K562 (cell line): Measurements from ENCODE around the gene SCARF2. TPM values are rescaled to one million over a fixed set of nuclear protein-coding genes. Genes with fewer than 3 reads are reported as not detected.

Experiments
- ATAC-seq: fragments of 200-7000 bp; cut with Tn5 transposase; 3 replicates; pipeline ENCODE4 v1.9.1; 2020; ENCODE audit warnings: moderate library complexity
- BruUV-seq: library from RNA; stranded (reverse); fragments of 400-500 nt; replicated peaks from 2 replicates; lab custom pipeline; 2021; lab: Mats Ljungman, UMichigan
- CTCF ChIA-PET: fragments of 300-600 bp; formaldehyde crosslinking; extraction: SDS; loops from one replicate; lab custom pipeline; 2021; ENCODE audit warnings: low intra/inter-chr PET ratio; lab: Yijun Ruan, JAX
- POLR2A ChIA-PET: fragments of 300-600, 350-650 bp; sonication (Branson Sonifier 250); formaldehyde crosslinking; extraction: SDS; loops from one replicate; lab custom pipeline; 2021; ENCODE audit warnings: antibody characterized with exemption, inconsistent platforms; lab: Yijun Ruan, JAX
- DNase-seq, 4 experiments: peaks; one replicate each; pipeline versions ENCODE4 v3.0.0 to v3.0.0-alpha.2; 2011 to 2018; ENCODE audit warnings: low spot score in 3 of 4, mixed read lengths in 3 of 4; ENCODE audit errors: extremely low read depth in 1 of 4
- FAIRE-seq: peaks from 2 replicates; lab custom pipeline; 2011; peaks lifted over from hg19 to GRCh38; lab: Jason Lieb, UNC
- H2AFZ ChIP-seq: 2 replicates; pipeline ENCODE4 v1.6.0; 2011; ENCODE audit warnings: low read depth, low read length, control low read depth, inconsistent platforms
- H3K27ac ChIP-seq: fragments of 200-600 bp; 3 replicates; pipeline ENCODE4 v1.8.0; 2011; ENCODE audit warnings: low read depth, mild to moderate bottlenecking, control low read depth, inconsistent platforms, low read length, moderate library complexity, mixed read lengths; ENCODE audit errors: extremely low read depth
- H3K27me3 ChIP-seq, 2 experiments: fragments of 300-600 bp in 1 of 2; 2 replicates in 1 of 2; 3 replicates in 1 of 2; pipeline versions ENCODE4 v1.6.0 to v1.8.0; 2011; ENCODE audit warnings: inconsistent platforms in 2 of 2, low read length in 2 of 2, mild to moderate bottlenecking in 1 of 2, mixed read lengths in 1 of 2, moderate library complexity in 1 of 2; ENCODE audit not compliant: control insufficient read depth in 2 of 2, insufficient read depth in 2 of 2
- H3K36me3 ChIP-seq: fragments of 300-600 bp; 3 replicates; pipeline ENCODE4 v1.8.0; 2011; ENCODE audit warnings: mild to moderate bottlenecking, low read length, inconsistent platforms; ENCODE audit not compliant: control insufficient read depth, insufficient read depth
- H3K4me1 ChIP-seq, 2 experiments: fragments of 200-600 bp in 1 of 2; replicated peaks in 1 of 2; 2 replicates in 1 of 2; 3 replicates in 1 of 2; pipeline versions ENCODE4 v1.5.1 to v1.8.0; 2011; ENCODE audit warnings: inconsistent platforms in 2 of 2, low read length in 2 of 2, mild to moderate bottlenecking in 1 of 2, mixed read lengths in 1 of 2, moderate library complexity in 1 of 2; ENCODE audit not compliant: control insufficient read depth in 2 of 2, insufficient read depth in 2 of 2
- H3K4me2 ChIP-seq: 2 replicates; pipeline ENCODE4 v1.6.1; 2011; ENCODE audit warnings: low read length, control low read depth, inconsistent platforms, mixed read lengths; ENCODE audit not compliant: insufficient read depth
- H3K4me3 ChIP-seq: fragments of 200-600 bp; sonication (generic), shearing (Covaris generic); 2 replicates; pipeline ENCODE4 v1.5.1; 2016; ENCODE audit warnings: control low read depth, inconsistent platforms
- H3K79me2 ChIP-seq: fragments of 200-600 bp; 3 replicates; pipeline ENCODE4 v1.8.0; 2011; ENCODE audit warnings: low read length, inconsistent platforms; ENCODE audit not compliant: control insufficient read depth, insufficient read depth
- H3K9ac ChIP-seq, 2 experiments: 2 replicates each; pipeline versions ENCODE4 v1.6.0 to v1.6.1; 2011; ENCODE audit warnings: low read depth in 2 of 2, low read length in 2 of 2, control low read depth in 1 of 2, inconsistent platforms in 1 of 2, mild to moderate bottlenecking in 1 of 2, mixed read lengths in 1 of 2; ENCODE audit not compliant: insufficient read depth in 1 of 2
- H3K9me1 ChIP-seq: one replicate; pipeline ENCODE4 v1.6.0; 2011; ENCODE audit warnings: inconsistent platforms, mild to moderate bottlenecking, low read length, moderate library complexity; ENCODE audit not compliant: control insufficient read depth, insufficient read depth
- H3K9me3 ChIP-seq: replicated peaks from 2 replicates; pipeline ENCODE4 v1.5.1; 2011; ENCODE audit warnings: low read depth, low read length, inconsistent platforms; ENCODE audit not compliant: control insufficient read depth, insufficient read depth
- H4K20me1 ChIP-seq: replicated peaks from 2 replicates; pipeline ENCODE4 v1.6.1; 2011; ENCODE audit warnings: low read length, inconsistent platforms, mixed read lengths; ENCODE audit not compliant: control insufficient read depth, insufficient read depth
- CBX3 ChIP-seq, 2 experiments: IDR thresholded peaks; 1 replicate in 1 of 2; 2 replicates in 1 of 2; pipeline ENCODE4 v1.6.1; 2012; ENCODE audit warnings: inconsistent platforms in 2 of 2, low read length in 2 of 2, borderline replicate concordance in 1 of 2, control low read depth in 1 of 2
- CHCHD3 ChIP-seq: fragments of 250-450 bp; sonication (Bioruptor Pico); IDR thresholded peaks from 2 replicates; pipeline ENCODE4 v2.1.2; 2022; ENCODE audit warnings: mild to moderate bottlenecking
- HNRNPK ChIP-seq: fragments of 200-400 bp; formaldehyde crosslinking; IDR thresholded peaks from one replicate; pipeline ENCODE4 v1.6.1; 2018; ENCODE audit warnings: mild to moderate bottlenecking, low read depth, low read length; ENCODE audit not compliant: poor library complexity, severe bottlenecking
- PURB ChIP-seq: sonication (generic); formaldehyde crosslinking; IDR thresholded peaks from 2 replicates; pipeline ENCODE4 v1.9.0; 2021; ENCODE audit warnings: low read depth, mild to moderate bottlenecking, missing genetic modification reagents
- TSC22D4 ChIP-seq: fragments of 450-650 bp; IDR thresholded peaks from 2 replicates; pipeline ENCODE4 v1.6.1; 2016; ENCODE audit warnings: missing genetic modification characterization, missing biosample characterization, control low read depth
- ZNF124 ChIP-seq: sonication (generic); formaldehyde crosslinking; IDR thresholded peaks from 2 replicates; pipeline ENCODE4 v1.8.1; 2022; ENCODE audit warnings: missing genetic modification reagents
- WGBS: fragments of 100-300 bp; shearing (Covaris generic); methylation state at CpG from one replicate; pipeline ENCODE4 v1.1.6; 2016; ENCODE audit warnings: low coverage, mixed read lengths; ENCODE audit not compliant: insufficient coverage; ENCODE audit errors: missing lambda C conversion rate; 5-methylcytosine and 5-hydroxymethylcytosine counted together
- in situ Hi-C: fragments of 300-500 bp; cut with MboI; formaldehyde crosslinking; loops from 4 replicates; pipeline ENCODE4 v1.15.0; 2018; ENCODE audit warnings: inconsistent platforms, mixed read lengths
- intact Hi-C: fragments of 100-400 bp; cut with micrococcal nuclease; formaldehyde crosslinking; loops from 2 replicates; pipeline ENCODE4 v1.14.2; 2022
- polyA plus RNA-seq, 8 experiments: library from polyadenylated mRNA; depleted of rRNA in 4 of 8; stranded (reverse) in 5 of 8; unstranded in 3 of 8; fragments of >200 nt; fragmentation: Nextera tagmentation in 2 of 8; fragmentation: Illumina TruSeq in 1 of 8; extraction: Ambion mirVana in 2 of 8; extraction: Trizol in 1 of 8; gene quantifications; 2 replicates each; pipeline versions ENCODE4 v1.2.1 to v1.2.3, GENCODE V29; 2011 to 2014; ENCODE audit warnings: inconsistent platforms in 1 of 8, missing spikeins in 1 of 8
- total RNA-seq, 7 experiments: library from RNA; depleted of rRNA in 6 of 7; stranded (reverse); fragments of >200 nt in 6 of 7; fragmentation: Illumina TruSeq in 2 of 7; extraction: Trizol in 2 of 7; gene quantifications; 2 replicates each; pipeline versions ENCODE4 v1.2.1 to v1.2.3, GENCODE V29; 2011 to 2021; ENCODE audit warnings: low replicate concordance in 1 of 7
- TF ChIP-seq, protein P1 (sequence below): fragments of 150-350 bp; conservative IDR thresholded peaks from 2 replicates; pipeline ENCODE4 v1.6.1; 2014; ENCODE audit warnings: low read length
- TF ChIP-seq, protein P2 (sequence below): fragments of 450-650 bp; IDR thresholded peaks from one replicate; pipeline ENCODE4 v1.6.1; 2018; ENCODE audit warnings: mild to moderate bottlenecking, moderate library complexity; ENCODE audit not compliant: partially characterized antibody

The SCARF2 gene
- total and polyA plus RNA-seq, 9 of the 15 experiments (the other 6 are each of a cell fraction or from before 2014, with no cell fraction given), result 0.06 to 0.32 (median 0.21) TPM; not detected in 5

DNA sequence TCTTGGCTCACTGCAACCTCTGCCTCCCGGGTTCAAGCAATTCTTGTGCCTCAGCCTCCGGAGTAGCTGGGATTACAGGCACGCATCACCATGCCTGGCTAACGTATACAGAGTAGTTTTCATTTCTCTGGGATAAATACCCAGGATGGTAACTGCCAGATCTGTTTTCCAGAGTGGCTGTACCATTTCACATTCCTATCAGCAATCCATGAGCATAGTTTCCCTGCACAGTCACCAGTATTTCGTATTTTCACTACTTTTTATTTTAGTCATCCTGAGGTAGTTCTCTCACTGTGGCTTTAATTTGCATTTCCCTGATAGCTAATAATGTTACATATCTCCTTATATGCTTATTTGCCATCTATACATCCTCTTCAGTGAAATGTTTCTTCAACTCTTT, 11.0 kb upstream of the SCARF2 start:
- no peak for FAIRE-seq
- Histone ChIP-seq H2AFZ (no peak overlapping the region), H3K27me3 (peaks cover 28 to 41% of the 10 kb centered on the region in 2 experiments; a peak in 4 of 5 replicates), H3K4me2 (no peak overlapping the region), H3K36me3 (no peaks in the 10 kb centered on the region), H3K4me1 (peaks cover 0 to 6% of the 10 kb centered on the region in 2 experiments; a peak in 1 of 5 replicates), H3K9ac (no peak overlapping the region), H3K9me3 (no peaks in the 10 kb centered on the region), H3K4me3 (no peak overlapping the region), H3K9me1 (no peaks in the 10 kb centered on the region), H4K20me1 (peaks cover 7% of the 10 kb centered on the region; the same call in 1 of the 2 replicates), H3K79me2 (no peaks in the 10 kb centered on the region), H3K27ac (no peak overlapping the region)
- WGBS, result 9% methylated on average over 5 of the region's 5 CpGs
- ChIA-PET POLR2A (interaction anchor here (0.8 to 3.2 kb wide), 4 partner anchors 12 to 50 kb away, joined by 3 to 22 read pairs (median 10); no protein-coding TSS in a partner anchor), CTCF (no interaction called here)
- BruUV-seq, result no TSS peak
- 0 out of 2 replicates have a peak, but pooled peaks have one; percentile 9 for TF ChIP-seq TSC22D4 (tag)
- TF ChIP-seq, protein P1, sequence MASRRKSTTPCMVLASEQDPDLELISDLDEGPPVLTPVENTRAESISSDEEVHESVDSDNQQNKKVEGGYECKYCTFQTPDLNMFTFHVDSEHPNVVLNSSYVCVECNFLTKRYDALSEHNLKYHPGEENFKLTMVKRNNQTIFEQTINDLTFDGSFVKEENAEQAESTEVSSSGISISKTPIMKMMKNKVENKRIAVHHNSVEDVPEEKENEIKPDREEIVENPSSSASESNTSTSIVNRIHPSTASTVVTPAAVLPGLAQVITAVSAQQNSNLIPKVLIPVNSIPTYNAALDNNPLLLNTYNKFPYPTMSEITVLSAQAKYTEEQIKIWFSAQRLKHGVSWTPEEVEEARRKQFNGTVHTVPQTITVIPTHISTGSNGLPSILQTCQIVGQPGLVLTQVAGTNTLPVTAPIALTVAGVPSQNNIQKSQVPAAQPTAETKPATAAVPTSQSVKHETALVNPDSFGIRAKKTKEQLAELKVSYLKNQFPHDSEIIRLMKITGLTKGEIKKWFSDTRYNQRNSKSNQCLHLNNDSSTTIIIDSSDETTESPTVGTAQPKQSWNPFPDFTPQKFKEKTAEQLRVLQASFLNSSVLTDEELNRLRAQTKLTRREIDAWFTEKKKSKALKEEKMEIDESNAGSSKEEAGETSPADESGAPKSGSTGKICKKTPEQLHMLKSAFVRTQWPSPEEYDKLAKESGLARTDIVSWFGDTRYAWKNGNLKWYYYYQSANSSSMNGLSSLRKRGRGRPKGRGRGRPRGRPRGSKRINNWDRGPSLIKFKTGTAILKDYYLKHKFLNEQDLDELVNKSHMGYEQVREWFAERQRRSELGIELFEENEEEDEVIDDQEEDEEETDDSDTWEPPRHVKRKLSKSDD, result no peak
- TF ChIP-seq CBX3 (IDR thresholded peaks at IDR 0.05; ENCODE audit: borderline replicate concordance in 1 of 2, low read length in 2 of 2), result 0 out of 3 replicates have a peak, but pooled peaks of 1 of the 2 experiments have one; percentile 21
- TF ChIP-seq CHCHD3 (CRISPR knock-in tag), result peak; percentile 86
- TF ChIP-seq ZNF124 (CRISPR knock-in tag), result no peak
- TF ChIP-seq, protein P2, sequence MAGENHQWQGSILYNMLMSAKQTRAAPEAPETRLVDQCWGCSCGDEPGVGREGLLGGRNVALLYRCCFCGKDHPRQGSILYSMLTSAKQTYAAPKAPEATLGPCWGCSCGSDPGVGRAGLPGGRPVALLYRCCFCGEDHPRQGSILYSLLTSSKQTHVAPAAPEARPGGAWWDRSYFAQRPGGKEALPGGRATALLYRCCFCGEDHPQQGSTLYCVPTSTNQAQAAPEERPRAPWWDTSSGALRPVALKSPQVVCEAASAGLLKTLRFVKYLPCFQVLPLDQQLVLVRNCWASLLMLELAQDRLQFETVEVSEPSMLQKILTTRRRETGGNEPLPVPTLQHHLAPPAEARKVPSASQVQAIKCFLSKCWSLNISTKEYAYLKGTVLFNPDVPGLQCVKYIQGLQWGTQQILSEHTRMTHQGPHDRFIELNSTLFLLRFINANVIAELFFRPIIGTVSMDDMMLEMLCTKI, result no peak
- TF ChIP-seq HNRNPK, result no peak
- no peak for TF ChIP-seq PURB (CRISPR knock-in tag)
- no peak for ATAC-seq
- intact Hi-C loops (no loop called here), in situ Hi-C loops (no loop called here)
- no peak for DNase-seq
